HG03460 (cell line): ENCODE data around the gene KLKB1.

Experiments used
- ATAC-seq: cut with Tn5 transposase; IDR thresholded peaks from one replicate; pipeline ENCODE4 v1.9.1; 2021; ENCODE audit not compliant: unreplicated experiment

KLKB1 gene

GRCh38 chr4:186227221-186227620, at the start of gene KLKB1:
KLKB1 (plus strand) TSS chr4:186227507; CDS start chr4:186228196, 689 bp downstream.
- no peak for ATAC-seq

- ATAC-seq = no peak
Observed at GRCh38 chr4:186188107-186188506, 39.2 kb upstream of the KLKB1 start.

- ATAC-seq = no peak
Observed at GRCh38 chr4:186189656-186190055, 37.7 kb upstream of the KLKB1 start.

- peak; percentile 38 for ATAC-seq
Observed at GRCh38 chr4:186190581-186191199, 36.6 kb upstream of the KLKB1 start.

GRCh38 chr4:186191200-186192065, 35.9 kb upstream of the KLKB1 start, which contains the start of gene CYP4V2:
CYP4V2 (plus strand) TSS chr4:186191567; CDS start chr4:186191824, 257 bp downstream.
- ATAC-seq = peak; percentile 81

- ATAC-seq = peak; percentile 5
Observed at GRCh38 chr4:186192066-186192612, 35.2 kb upstream of the KLKB1 start.

- no peak for ATAC-seq
Observed at GRCh38 chr4:186193851-186194250, 33.5 kb upstream of the KLKB1 start.

GRCh38 chr4:186196063-186196462, 31.2 kb upstream of the KLKB1 start:
- no peak for ATAC-seq

GRCh38 chr4:186200516-186200915, 26.8 kb upstream of the KLKB1 start:
- no peak for ATAC-seq

GRCh38 chr4:186201010-186201409, 26.3 kb upstream of the KLKB1 start:
- no peak for ATAC-seq

- ATAC-seq = peak; percentile 91
Observed at GRCh38 chr4:186201535-186202230, 25.6 kb upstream of the KLKB1 start.

GRCh38 chr4:186202490-186203140, 24.7 kb upstream of the KLKB1 start:
- ATAC-seq = no peak

- no peak for ATAC-seq
Observed at GRCh38 chr4:186203406-186203805, 23.9 kb upstream of the KLKB1 start.

GRCh38 chr4:186204103-186204559, 23.2 kb upstream of the KLKB1 start:
- ATAC-seq = peak; percentile 61

- ATAC-seq = no peak
Observed at GRCh38 chr4:186204686-186205085, 22.6 kb upstream of the KLKB1 start.

- no peak for ATAC-seq
Observed at GRCh38 chr4:186205156-186205555, 22.2 kb upstream of the KLKB1 start.

- ATAC-seq = no peak
Observed at GRCh38 chr4:186216465-186217024, 10.8 kb upstream of the KLKB1 start.

GRCh38 chr4:186217733-186218293, 9.5 kb upstream of the KLKB1 start:
- no peak for ATAC-seq

GRCh38 chr4:186221624-186222023, 5.7 kb upstream of the KLKB1 start:
- ATAC-seq = no peak

- ATAC-seq = no peak
Observed at GRCh38 chr4:186225848-186226247, 1.5 kb upstream of the KLKB1 start.
